Esophagus mucosa (tissue), 1 donor: ENCODE results near the gene HELQ. TPM values are rescaled to one million over a fixed set of nuclear protein-coding genes. Genes with fewer than 3 reads are reported as not detected.
"Not testable (repeated sequence)": the region's sequence is repeated elsewhere in the genome, so short reads cannot be mapped to it uniquely, and the experiment has no call there.

Experiments
- ATAC-seq: fragments of 200-7000 bp; cut with Tn5 transposase; one replicate; pipeline ENCODE4 v1.9.1; 2020
- total RNA-seq: library from RNA; stranded (reverse); gene quantifications from one replicate; pipeline ENCODE4 v1.2.4, GENCODE V29; 2023
- donor health status: DM: yes; HTN: yes; CAD: no.

Gene HELQ
- 8.0 TPM for total RNA-seq

GRCh38 chr4:83455281-83456183, at the start of gene HELQ, which contains the start of gene MRPS18C:
TSS of gene HELQ (minus strand) at chr4:83455823. CDS start at chr4:83455693, 130 bp downstream.
TSS of gene MRPS18C (plus strand) at chr4:83456058. CDS start at chr4:83456078, 20 bp downstream.
- peak; percentile 97 for ATAC-seq

GRCh38 chr4:83504996-83505395, 49.4 kb upstream of the HELQ start:
- no peak for ATAC-seq

DNA sequence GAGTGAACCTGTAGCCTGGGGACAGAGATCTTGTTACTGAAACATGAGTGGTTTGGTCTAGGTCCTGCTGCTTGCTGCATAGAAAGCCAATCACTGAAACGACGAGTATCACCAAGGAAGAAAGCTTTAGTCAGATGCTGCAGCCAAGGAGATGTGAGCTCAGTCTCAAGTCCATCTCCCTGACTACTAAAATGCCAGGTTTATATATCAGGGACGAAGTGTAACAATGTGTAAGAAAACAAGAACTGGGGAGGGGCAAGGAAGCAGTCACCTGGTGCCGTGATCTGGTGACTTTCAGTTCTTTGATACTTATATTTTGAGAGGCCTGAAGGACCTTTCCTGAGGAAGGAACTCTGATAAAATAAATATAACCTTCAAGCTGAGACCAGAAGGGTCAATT, 48.9 kb upstream of the HELQ start:
- ATAC-seq, result no peak

DNA sequence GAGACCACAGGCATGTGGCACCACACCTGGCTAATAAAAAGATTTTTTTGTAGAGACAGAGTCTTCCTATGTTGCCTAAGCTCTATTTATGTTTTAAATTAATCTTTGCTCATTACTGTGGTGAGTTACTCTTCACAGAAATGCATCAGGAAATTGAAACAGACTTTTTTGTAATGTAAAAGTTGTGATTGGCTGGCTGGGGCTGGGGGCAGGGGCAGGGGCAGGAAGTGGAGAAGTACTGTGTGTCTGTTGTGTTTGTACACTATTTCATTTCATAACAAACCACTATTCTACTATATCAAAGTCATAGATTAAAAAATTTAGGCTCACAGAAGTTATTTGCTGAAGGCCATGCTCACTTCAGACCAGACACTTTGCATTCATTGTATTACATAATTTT, 48.4 kb upstream of the HELQ start:
- no peak for ATAC-seq

DNA sequence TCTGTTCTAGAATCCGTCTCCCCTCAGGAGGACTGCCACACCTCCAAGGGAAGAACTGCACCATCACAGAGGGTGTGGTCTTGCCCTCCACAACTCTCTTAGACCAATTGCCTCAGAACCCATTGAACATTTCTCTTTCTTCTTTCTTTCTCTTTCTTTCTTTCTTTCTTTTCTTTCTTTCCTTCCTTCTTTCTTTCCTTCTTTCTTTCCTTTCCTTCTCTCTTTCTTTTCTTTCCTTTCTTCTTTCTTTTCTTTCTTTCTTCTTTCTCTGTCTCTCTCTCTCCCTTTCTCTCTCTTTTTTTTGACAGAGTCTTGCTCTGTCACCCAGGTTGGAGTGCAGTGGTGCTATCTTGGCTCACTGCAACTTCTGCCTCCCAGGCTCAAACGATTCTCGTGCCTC, 46.0 kb upstream of the HELQ start:
- ATAC-seq, result not testable (repeated sequence)

- ATAC-seq, result no peak
These were observed 42.6 kb upstream of the HELQ start for GRCh38 chr4:83498187-83498586.

- ATAC-seq, result not testable (repeated sequence)
These were observed 40.7 kb upstream of the HELQ start for GRCh38 chr4:83496085-83496917.

- ATAC-seq, result no peak
These were observed 35.3 kb upstream of the HELQ start for GRCh38 chr4:83490876-83491450.

GRCh38 chr4:83489711-83490326, 34.2 kb upstream of the HELQ start:
- no peak for ATAC-seq

DNA sequence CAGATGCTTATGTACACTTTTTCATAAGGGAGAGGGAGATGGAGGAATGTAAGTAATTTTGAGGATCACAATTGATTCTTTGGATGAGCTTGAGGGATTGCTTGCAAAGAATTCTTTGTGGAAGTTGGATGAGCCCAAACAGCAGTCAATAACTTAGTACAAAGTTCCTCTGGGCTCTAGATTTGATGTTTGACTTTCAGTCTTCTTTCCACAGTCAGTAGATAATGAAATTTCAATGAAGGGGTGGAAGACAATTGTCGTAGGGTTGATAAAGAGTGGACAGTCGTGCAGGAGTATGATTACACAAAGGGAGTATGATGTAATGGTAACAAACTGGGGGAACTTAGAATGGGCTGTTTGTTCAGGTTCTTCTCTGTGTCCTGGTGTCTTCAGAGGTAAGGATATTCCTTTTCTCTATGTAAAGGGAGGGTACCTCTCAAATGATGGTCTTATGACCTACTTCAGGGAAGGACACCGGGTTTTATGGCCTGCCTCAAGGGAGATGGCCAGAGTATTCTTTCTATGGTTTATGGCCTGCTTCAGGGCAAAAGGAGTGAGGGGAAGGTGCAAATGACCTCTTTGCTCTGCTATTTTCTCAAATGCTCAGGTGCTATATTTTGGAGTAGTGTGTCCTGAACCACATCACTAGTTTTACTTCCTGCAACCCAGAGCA, 31.0 kb upstream of the HELQ start:
- ATAC-seq, result no peak

GRCh38 chr4:83484500-83485461, 29.2 kb upstream of the HELQ start, which contains the start of gene ABRAXAS1:
TSS of gene ABRAXAS1 (minus strand) at chr4:83485100. CDS start at chr4:83485072, 28 bp downstream.
- ATAC-seq, result peak; percentile 100

DNA sequence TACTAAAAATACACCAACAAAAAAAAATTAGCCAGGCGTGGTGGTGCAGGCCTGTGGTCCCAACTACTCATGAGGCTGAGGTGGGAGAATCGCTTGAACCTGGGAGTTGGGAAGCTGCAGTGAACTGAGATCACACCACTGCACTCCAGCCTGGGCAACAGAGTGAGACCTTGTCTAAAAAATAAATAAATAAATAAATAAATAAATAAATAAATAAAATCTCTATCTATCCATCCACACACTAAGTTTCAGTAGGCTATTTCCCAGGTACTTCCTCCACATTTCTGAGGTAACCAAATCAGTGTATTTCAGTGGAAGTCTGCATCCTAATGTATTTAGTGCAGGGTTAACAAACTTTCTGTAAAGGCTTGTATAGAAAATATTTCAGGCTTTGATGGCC, 18.3 kb upstream of the HELQ start:
- ATAC-seq, result no peak

GRCh38 chr4:83473423-83473822, 17.8 kb upstream of the HELQ start:
- ATAC-seq, result no peak

DNA sequence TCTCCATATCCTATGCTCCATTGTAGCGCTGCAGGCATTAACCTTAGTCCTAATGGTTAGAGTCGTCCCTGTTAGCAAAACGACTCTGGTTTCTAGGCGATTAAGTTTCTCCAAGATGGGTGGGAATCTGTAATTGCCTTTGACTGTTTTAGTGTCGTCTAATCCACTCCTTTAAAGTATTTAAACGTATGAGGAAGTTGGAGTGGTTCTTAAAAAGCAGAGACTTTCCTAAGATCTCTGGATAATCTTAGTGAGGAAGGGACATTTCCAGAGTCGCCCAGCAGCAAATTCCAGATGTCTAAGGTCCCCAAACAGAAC, 520 bp upstream of the HELQ start:
- ATAC-seq, result no peak

DNA sequence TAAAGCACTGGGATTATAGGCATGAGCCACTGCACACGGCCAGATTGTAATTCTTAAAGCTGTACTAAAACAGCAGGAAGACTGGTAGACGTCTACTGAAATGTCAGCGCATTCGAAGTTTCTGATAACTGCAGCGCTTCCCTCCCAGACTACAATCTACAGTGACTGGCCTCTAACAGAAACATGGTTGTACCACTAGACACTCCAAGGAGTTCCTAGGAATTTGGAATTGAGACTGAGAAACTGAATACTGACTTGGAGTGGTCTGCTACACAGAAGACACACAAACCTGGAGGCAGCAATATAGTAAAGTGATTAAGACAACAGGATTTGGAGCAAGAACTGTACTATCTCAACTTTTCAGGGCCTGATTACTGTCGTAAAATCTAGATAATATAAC, 937 bp downstream of the HELQ start:
- no peak for ATAC-seq

- ATAC-seq, result no peak
These were observed 6.6 kb downstream of the HELQ start for GRCh38 chr4:83449009-83449408.

DNA sequence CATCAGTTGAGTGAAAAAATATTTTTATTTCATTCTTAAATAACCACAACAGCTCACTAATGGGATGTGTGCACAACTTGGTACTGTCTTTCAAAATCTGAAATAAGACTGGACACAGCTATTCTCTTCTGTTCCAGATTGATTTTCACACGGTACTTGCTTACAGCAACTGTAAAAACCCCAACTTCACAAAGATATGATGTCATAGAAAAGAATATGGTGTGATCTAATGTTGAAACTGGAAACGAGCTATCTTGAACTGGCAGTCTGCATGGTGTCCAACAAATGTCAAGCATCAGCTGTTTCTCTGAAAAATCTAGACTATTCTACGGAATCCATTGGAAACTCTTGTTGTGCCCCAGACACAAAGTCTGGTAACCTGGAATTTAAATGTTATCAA, 14.7 kb downstream of the HELQ start:
- ATAC-seq, result no peak

GRCh38 chr4:83440148-83440814, 15.3 kb downstream of the HELQ start:
- ATAC-seq, result no peak

DNA sequence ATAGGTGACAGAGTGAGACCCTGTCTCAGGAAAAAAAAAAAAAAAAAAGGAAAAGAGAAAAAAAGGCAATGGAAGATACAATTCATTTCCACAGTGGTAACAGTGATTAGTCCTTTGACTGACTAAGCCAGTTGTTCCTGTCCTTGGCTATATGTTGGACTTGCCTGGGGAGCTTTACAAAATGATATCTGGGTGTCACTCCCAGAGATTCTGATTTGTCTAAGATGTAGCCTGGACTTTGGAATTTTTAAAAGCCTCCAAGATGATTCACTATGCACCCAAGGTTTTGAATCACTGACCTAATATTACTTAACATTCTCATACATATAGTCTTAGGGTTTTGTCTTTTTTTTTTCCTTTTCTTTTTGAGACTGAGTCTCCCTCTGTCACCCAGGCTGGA, 16.9 kb downstream of the HELQ start:
- peak; percentile 57 for ATAC-seq

DNA sequence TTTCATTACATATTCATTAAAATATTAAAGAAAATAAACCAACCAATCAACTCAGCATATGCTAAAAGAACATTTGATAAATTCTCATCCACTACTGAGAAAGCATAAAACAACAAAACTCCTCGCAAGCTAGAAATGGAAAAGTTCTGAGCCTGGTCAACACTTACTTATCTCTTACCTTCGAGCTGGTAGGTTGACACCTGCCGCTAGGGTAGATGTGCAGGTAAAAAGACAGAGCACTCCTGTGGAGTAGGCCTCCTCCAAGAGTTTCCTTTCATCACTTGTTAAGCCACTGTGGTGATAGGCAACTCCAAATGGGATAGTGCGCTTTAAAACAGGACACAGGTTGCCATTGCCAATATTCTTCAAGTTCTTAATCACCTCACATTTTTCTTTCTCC, 18.9 kb downstream of the HELQ start:
- ATAC-seq, result no peak
